Upper lobe of left lung (tissue), 4 donors: ENCODE measurements around the gene C1QL4.

Source experiments
- CTCF ChIP-seq, 6 experiments: fragments of 450-650 bp in 4 of 6; fragments of 200-600 bp in 2 of 6; sonication (generic) in 2 of 6; IDR thresholded peaks; one replicate each; pipeline ENCODE4 v1.5.1; 2016 to 2019; ENCODE audit warnings: antibody characterized with exemption in 6 of 6
- POLR2A ChIP-seq, 4 donors: fragments of 450-650 bp; IDR thresholded peaks; one replicate each; pipeline ENCODE4 v1.5.1; 2016 to 2017; ENCODE audit warnings: antibody characterized with exemption in 4 of 4, mild to moderate bottlenecking in 2 of 4

- no peak for TF ChIP-seq CTCF (IDR thresholded peaks at IDR 0.05)
- no peak for TF ChIP-seq POLR2A (IDR thresholded peaks at IDR 0.05)
These were observed 53.2 kb downstream of the C1QL4 start for GRCh38 chr12:49283541-49284429.
